CD4-positive, alpha-beta T cell treated with Interleukin-2 at 100 ng/mL for 4 hours (primary cell): ENCODE measurements around the gene PLXNB3.
"Not testable (repeated sequence)": the region's sequence is repeated elsewhere in the genome, so short reads cannot be mapped to it uniquely, and the experiment has no call there.

Experiments used
- DNase-seq: peaks from one replicate; pipeline ENCODE4 v3.0.0-alpha.2; 2020; ENCODE audit warnings: low spot score

Gene PLXNB3

DNA sequence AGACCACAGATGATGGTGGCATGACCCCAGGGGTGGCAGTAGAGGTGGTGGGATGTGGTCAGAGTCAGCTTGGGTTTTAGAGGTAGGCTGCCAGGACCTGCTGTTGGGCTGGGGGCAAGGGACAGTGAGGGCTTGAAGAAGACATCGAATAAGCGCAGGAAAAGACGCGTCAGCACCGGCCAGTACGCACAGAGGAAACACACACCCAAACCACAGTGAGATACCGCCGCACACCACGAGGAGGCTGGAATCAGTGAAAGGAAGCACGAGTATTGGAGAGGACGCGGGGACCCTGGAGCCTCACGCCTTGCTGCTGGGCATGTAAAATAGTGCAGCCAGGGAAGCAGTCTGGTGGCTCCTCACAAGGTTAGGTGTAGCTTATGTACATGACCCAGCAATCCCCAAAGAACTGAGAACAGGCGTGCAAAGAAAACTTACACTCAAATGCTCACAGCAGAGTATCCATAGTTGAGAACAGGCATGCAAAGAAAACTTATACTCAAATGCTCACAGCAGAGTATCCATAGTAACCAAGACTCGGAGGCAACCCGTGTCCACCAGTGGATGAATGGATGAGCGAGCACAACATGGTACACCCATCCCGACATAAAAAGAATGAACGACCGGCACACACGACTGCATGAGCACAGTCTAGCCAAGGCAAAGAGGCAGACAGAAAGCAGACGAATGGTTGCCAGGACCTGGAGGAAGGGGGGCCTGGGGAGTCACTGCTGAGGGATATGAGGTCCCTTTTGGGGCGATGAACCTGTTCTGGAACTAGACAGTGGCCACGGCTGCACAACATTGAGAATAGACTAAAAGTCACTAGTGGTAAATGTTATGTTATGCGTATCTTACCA is 53.0 kb downstream of the PLXNB3 start:
- DNase-seq, result peak; percentile 37

DNA sequence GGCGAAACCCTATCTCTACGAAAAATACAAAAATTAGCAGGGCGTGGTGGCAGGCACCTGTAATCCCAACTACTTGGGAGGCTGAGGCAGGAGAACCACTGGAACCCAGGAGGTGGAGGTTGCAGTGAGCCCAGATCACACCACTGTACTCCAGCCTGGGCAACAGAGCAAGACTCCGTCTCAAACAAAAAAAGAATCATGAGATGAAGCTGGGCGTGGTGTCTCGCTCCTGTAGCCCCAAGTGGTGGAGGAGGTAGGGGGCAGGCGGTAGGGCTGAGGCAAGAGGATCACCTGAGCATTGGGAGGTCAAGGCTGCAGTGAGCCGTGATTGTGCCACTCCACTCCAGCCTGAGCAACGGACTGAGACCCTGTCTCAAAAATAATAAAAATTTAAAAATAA is 54.0 kb downstream of the PLXNB3 start:
- not testable (repeated sequence) for DNase-seq

DNA sequence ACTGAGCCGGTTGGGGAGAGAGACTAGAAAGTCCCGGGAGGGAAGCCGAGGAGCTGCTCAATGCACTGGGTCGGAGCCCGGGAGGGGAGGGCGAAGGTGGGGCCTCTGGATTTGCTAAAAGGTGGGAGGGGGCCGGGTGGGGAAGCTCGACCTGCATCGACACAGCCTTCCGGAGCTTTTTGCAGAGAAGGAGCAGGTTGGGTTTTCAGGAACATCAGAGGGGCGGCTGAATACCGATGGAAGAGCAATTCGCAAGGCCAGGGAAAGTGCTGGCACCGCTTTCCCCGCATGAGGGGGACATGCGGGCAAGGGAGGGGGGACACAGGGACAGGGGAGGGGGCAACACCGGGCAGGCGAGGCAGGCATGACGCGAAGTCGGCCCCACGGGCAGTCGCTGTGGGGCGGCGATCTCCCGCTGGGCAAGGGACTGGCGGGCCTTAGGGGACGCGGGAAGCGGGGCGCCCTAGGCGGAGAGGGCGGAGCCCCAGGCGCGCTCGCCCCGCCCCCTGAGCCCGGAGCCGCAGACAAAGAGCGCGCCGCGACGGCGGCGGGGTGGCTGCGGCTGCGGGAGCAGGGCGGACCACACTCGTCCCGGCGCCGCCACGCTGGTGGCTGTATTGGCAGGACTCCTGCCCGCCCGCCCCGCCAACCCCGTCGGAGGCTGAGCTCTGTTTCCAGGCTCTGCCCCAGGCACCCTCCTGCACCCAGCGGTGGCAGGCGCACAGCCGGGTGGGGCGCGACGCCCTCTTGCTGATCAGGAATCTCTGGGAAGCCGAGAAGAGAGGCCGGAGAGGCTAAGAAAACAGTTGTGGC is 54.7 kb downstream of the PLXNB3 start:
- DNase-seq, result peak; percentile 31

DNA sequence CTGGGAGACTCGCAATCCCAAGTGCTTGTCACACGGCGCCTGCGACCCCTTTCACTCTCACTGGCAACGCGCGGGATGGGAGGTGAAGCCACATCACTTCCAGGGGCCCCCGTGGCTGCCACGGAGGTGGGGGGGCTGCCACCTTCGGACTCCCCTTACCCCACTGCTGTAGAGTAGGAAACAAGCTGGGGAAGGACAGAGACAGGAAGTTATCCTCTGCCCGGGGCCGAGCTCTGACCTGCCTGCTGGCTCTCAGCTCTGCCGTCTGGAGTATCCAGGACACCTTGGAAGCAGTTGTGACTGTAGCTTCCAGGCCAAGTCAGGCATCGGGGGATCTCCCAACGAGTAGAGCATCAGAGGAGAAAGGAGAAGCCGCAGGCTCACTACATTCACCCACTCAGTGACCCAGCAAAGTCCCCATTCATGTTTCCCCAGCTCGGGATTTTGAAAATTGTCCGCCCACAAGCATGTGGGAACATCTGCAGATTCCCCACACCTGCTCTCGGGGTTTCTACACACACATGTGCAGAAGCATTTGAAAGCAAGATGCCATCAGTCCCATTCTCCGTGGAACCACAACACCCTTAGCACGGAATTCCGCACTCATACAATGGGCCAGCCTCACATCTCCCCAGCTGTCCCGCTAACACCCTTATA is 55.5 kb downstream of the PLXNB3 start:
- no peak for DNase-seq

DNA sequence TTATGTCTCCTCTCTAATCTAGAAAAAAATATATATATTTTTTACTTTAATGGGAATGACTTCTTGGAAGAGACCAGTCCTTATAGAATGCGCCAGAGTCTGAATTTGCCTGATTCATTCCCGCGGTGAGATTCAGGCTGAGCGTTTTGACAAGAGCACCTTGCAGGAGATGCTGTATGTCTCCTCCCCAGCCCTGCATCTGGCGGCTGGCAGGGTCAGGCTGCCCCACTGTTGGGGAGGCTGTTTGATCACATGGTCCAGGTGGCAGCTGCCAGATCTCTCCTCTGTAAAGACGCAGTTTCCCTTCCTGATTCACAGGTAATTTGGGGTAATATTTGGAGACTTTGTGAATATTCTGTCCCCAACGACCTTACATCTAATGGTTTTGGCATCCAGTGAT is 56.6 kb downstream of the PLXNB3 start:
- DNase-seq, result no peak

DNA sequence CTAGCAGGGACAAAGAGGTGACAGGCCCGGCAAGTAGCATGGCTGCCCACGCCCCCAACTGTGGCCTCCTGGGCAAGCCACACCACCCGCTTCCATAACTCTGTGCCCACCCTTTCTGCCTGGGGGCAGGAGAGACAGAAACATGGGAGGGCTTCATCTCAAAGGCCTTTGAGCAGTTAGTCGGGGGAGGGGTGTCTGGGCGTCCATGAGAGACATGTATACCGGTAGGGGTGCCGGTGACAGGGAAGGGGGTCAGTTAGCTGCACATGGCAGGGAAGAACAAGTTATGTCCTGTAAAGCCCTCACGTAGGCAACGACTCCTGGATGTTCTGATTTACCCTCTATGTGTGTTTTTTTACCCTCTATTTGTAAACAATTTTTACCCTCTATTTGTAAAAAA is 57.0 kb downstream of the PLXNB3 start:
- no peak for DNase-seq

DNA sequence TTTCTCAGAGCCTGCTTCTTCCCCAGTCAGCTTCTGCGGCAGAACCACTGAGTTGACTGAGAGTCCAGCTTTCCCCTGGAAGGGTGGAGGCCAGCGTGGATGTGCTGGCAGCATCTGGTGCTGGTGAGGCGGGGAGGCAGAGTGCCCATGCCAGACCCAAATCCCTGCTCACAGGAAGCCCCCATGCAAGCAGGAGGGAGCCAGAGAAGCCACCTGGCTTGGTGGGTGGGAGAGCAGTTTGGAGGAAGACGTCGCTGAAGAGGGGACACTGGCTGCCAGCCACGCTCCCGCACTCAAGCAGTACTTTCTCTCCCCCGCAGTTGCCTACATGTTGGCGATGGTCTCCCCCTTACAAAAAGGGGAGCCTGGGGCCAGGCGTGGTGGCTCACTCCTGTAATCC is 60.3 kb downstream of the PLXNB3 start:
- no peak for DNase-seq

DNA sequence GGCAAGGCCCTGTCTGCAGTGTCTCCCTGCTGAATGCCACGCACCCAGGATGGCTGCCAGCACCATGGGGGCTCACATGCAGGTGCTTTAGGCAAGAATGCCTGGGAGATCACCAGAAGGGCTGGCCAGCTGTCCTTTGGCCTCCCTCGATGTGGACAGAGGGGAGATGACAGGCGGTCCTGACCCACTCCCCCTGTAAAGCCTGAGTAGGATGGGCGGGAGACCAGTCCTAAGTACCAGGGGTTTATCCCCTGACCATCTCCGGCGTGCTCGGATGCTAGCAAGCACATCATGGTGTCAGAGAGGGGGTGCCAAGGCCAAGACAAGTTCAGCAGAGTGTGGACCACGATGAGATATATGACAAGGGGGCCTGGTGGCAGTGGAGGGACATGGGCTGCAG is 61.0 kb downstream of the PLXNB3 start:
- no peak for DNase-seq
